Cardiac fibroblast (primary cell): ENCODE measurements around the gene PGBD2.
"Not testable (repeated sequence)": the region's sequence is repeated elsewhere in the genome, so short reads cannot be mapped to it uniquely, and the experiment has no call there.

Experiments
- DNase-seq, 2 donors: peaks; one replicate each; pipeline versions ENCODE4 v3.0.0 to v3.0.0-alpha.2; 2010; ENCODE audit warnings: low read depth in 2 of 2
- H3K4me3 ChIP-seq, 2 donors: replicated peaks in 1 of 2; 1 replicate in 1 of 2; 2 replicates in 1 of 2; pipeline ENCODE4 v1.5.1; 2011; ENCODE audit warnings: low read depth in 2 of 2, low read length in 2 of 2, mild to moderate bottlenecking in 2 of 2, moderate library complexity in 1 of 2
- TF ChIP-seq, protein P1 (sequence below): IDR thresholded peaks from one replicate; pipeline ENCODE4 v1.5.1; 2011; ENCODE audit warnings: low read depth, mild to moderate bottlenecking, low read length, inconsistent platforms

The PGBD2 gene

DNA sequence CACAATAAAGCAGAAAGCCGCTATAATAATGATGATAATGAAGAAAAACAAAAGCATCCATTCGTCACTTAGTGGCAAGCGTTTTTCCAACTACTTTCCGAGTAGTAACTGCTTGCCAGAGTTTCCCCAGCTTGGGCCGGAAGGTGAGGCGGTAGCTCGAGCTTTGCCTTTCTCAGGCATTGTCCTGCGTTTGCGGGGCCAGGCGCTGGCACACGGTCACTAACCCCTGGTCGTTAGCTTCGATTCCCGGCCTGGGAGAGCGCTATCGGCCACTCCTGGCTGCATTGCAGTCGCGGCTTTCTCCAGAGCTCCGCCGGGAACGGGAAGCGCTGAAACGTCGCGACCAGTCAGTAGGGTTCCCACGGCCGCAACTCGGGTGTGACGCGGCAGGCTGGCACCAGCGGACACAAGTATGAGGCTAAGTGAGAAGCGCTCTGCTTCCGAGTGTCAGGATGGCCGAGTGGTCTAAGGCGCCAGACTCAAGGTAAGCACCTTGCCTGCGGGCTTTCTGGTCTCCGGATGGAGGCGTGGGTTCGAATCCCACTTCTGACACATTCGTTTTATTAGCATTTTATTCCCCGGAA lies 32.5 kb upstream of the PGBD2 start:
- peak; percentile 98 for DNase-seq
- TF ChIP-seq, protein P1, sequence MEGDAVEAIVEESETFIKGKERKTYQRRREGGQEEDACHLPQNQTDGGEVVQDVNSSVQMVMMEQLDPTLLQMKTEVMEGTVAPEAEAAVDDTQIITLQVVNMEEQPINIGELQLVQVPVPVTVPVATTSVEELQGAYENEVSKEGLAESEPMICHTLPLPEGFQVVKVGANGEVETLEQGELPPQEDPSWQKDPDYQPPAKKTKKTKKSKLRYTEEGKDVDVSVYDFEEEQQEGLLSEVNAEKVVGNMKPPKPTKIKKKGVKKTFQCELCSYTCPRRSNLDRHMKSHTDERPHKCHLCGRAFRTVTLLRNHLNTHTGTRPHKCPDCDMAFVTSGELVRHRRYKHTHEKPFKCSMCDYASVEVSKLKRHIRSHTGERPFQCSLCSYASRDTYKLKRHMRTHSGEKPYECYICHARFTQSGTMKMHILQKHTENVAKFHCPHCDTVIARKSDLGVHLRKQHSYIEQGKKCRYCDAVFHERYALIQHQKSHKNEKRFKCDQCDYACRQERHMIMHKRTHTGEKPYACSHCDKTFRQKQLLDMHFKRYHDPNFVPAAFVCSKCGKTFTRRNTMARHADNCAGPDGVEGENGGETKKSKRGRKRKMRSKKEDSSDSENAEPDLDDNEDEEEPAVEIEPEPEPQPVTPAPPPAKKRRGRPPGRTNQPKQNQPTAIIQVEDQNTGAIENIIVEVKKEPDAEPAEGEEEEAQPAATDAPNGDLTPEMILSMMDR = no peak
- peak overlapping the region; percentile 56 to 73 for H3K4me3 ChIP-seq

DNA sequence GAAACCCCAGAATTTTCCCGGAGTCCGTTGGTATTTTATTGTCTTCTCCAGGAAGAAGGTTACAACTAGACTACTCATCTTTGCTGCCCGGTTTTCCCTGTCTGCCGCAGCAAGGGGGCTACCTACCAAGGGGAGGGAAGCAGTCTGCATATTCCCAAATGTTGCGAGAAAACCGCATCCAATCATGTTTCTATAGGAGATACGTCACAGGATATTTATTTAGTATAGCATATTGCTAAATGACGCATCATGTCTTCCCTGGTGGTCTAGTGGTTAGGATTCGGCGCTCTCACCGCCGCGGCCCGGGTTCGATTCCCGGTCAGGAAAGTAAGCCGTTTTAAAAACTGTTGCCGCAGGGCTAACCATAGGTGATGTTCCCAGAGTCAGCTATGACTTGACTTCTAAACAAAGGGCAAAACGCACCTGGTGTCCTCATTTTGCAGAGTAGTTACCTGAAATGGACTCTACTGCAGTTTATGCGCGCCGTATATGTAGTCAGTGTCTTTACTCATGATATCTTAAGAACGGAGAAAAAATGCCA lies 32.0 kb upstream of the PGBD2 start:
- TF ChIP-seq, protein P1 = no peak
- peak overlapping the region; percentile 56 to 73 for H3K4me3 ChIP-seq
- peak in 1 of 2 donors; percentile 94 for DNase-seq

DNA sequence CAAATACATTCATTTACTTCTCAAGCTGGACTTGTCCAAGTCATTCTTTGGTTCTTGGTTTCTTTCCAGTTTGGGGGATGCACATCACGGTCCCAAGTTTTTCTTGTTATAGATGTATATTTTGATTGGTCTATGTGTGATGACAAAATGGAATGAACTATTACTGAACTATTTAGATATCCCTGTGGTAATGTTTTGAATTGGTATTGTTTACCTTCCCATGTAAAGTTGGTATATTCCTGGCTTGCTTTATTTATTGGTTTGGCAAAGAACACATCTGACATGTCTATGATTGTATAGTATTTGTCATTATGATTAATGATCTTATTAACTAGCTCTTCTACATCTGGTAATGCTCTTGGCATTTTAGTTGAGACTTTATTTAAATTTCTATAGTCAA lies 24.8 kb upstream of the PGBD2 start:
- DNase-seq = no peak
- H3K4me3 ChIP-seq = no peak overlapping the region
- TF ChIP-seq, protein P1 = no peak

DNA sequence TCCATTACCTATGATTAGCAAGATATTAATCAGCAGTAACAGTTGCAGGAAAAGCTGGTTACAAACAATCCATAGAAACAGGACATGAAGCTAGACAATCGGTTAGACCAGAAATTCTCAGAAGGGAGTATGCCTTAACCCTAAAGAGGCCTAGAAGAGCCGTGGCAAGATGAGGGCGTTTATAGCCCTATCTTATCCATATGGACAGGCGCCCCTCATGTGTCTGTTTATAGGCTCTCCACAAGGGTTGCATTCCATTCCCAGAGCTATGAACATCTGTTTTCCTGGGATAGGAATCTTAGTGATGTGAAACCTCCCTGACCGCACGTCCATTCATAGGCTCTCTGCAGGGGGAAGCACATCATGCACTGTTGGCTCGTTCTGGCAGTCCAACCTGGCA lies 23.6 kb upstream of the PGBD2 start:
- DNase-seq = not testable (repeated sequence)

DNA sequence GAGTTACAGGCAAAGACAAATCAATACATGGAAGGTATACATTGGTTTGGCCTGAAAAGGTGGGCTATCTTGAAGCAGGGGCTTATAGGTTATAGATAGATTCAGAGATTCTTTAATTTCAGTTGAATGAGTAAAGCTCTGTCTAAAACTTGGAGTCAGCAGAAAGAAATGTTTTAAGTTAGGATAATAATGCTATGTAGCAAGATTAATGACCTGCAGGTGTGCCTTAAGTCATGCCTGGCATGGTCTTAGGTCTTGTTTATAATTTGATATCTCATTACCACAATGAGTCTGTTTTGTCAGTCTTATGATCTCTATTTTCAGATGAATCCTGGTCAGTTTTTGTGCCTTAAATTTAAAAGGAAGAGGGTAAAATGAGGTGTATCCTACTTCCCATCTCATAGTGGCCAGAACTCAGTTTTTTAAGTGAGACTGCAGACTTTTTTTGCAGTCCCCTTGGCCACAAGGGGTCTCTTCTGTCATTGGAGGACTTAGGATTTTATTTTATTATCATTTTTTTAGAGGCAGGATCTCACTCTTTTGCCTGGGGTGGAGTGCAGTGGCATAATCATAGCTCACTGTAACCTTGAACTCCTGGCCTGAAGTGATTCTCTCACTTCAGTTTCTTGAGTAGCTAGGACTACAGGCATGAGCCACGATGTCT lies 21.3 kb upstream of the PGBD2 start:
- TF ChIP-seq, protein P1 = no peak
- no peak overlapping the region for H3K4me3 ChIP-seq
- DNase-seq = no peak

More for the DNA sequence above, 23.6 kb upstream of the PGBD2 start:
- not testable (repeated sequence) for H3K4me3 ChIP-seq

DNA sequence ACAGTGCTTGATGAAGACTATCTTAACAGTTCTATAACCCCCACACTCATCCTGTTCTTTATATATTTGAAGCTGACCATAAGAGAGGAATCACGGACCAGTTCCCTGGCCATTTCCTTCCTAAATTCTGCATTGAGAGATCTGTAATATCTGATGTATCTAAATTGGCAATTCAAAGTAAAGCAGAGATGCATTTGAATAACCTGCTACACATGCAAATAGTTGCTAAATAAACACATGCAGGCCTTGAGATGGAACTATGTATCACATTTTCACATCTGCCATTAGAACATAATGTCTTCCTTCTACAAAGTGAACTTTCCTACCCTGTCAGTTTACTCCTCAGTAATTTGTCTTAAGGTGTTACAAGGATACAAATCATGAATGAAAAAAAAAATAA lies 20.4 kb upstream of the PGBD2 start:
- TF ChIP-seq, protein P1 = no peak
- H3K4me3 ChIP-seq = no peak overlapping the region
- no peak for DNase-seq

DNA sequence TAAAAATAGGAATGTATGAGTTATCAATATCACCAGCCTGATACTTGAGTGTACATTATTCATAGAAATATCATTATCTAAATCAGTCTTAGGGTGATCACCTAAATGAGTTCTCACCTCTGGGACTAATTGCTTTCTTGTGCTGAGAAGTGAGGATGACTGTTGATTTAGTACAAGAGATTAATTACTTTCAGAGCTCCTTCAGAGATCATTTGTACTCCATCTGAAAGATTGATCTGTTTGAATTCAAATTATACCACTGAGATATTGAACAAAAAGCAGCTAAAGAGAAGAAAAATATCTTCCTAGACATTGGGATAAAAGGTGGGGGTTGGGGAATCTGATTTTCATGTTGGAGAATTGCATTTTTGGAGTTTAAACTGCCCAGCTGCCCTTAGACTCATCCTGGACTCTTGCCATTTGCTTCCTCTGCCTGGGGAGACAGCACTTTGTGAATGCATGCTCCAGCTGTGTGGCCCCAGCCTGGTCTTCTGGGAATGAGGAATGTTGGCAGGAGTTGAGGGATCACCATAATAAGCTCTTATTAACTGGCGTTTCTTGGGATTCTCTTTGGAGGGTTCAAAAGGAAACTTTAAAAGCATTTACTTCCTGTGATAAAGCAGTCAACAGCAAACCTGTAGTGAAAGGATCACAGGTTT lies 19.7 kb upstream of the PGBD2 start:
- peak; percentile 19 to 54 for DNase-seq
- no peak overlapping the region for H3K4me3 ChIP-seq
- TF ChIP-seq, protein P1 = no peak

DNA sequence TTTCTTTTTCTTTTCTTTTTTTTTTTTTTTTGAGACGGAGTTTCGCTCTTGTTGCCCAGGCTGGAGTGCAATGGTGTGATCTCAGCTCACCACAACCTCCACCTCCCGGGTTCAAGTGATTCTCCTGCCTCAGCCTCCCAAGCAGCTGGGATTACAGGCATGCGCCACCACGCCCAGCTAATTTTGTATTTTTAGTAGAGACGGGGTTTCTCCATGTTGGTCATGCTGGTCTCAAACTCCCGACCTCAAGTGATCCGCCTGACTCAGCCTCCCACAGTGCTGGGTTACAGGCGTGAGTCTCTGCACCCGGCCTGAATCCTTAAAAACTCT lies 16.2 kb upstream of the PGBD2 start:
- DNase-seq, H3K4me3 ChIP-seq: not testable (repeated sequence)
